Stimulated activated CD4-positive, alpha-beta T cell treated with anti-CD3 and anti-CD28 coated beads, Interleukin-1b, Interleukin-23, amount 100 ng/mL, for 4 hours (primary cell): ENCODE data around the gene GPR26.

Source experiments
- DNase-seq, 2 donors: peaks; one replicate each; pipeline ENCODE4 v3.0.0-alpha.2; 2020; ENCODE audit warnings: low read depth in 2 of 2

The GPR26 gene, protein sequence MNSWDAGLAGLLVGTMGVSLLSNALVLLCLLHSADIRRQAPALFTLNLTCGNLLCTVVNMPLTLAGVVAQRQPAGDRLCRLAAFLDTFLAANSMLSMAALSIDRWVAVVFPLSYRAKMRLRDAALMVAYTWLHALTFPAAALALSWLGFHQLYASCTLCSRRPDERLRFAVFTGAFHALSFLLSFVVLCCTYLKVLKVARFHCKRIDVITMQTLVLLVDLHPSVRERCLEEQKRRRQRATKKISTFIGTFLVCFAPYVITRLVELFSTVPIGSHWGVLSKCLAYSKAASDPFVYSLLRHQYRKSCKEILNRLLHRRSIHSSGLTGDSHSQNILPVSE

DNA sequence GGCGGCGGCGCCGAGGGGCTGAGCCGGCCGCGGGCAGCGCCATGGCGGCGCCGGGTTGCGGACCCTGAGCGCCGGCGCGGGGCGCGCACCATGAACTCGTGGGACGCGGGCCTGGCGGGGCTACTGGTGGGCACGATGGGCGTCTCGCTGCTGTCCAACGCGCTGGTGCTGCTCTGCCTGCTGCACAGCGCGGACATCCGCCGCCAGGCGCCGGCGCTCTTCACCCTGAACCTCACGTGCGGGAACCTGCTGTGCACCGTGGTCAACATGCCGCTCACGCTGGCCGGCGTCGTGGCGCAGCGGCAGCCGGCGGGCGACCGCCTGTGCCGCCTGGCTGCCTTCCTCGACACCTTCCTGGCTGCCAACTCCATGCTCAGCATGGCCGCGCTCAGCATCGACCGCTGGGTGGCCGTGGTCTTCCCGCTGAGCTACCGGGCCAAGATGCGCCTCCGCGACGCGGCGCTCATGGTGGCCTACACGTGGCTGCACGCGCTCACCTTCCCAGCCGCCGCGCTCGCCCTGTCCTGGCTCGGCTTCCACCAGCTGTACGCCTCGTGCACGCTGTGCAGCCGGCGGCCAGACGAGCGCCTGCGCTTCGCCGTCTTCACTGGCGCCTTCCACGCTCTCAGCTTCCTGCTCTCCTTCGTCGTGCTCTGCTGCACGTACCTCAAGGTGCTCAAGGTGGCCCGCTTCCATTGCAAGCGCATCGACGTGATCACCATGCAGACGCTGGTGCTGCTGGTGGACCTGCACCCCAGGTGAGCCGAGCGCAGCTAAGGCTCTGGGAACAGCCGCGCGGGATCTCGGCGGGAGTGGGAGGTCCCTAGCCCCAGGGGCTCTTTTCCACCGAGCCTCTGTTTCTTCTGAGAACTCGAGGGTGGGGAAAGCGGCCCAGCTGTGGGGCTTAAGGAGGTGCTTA is at the start of gene GPR26:
TSS of gene GPR26 (plus strand) at position 38 of the 919 bp plus-strand sequence. CDS start at position 91, 53 bp downstream.
- no peak for DNase-seq

DNA sequence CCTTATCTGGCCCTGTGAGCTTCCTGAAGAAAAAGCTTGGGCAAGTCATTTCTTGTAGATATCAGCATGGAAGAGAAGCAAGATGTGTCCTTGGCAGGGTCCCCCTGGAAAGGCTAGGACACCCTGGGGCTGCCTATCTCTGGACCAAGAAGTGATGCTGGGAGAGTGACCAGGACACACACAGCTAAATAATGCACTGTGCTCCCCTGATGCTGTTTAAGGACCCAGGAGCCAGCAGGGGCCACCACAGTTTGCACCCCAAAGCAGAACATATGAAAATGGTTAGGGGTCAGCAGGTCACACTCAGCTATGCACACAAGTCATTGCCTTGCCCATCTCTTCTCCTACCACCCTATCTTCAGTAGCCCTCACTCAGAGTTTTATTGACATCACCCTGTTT is 47.9 kb upstream of the GPR26 start:
- DNase-seq, result no peak

DNA sequence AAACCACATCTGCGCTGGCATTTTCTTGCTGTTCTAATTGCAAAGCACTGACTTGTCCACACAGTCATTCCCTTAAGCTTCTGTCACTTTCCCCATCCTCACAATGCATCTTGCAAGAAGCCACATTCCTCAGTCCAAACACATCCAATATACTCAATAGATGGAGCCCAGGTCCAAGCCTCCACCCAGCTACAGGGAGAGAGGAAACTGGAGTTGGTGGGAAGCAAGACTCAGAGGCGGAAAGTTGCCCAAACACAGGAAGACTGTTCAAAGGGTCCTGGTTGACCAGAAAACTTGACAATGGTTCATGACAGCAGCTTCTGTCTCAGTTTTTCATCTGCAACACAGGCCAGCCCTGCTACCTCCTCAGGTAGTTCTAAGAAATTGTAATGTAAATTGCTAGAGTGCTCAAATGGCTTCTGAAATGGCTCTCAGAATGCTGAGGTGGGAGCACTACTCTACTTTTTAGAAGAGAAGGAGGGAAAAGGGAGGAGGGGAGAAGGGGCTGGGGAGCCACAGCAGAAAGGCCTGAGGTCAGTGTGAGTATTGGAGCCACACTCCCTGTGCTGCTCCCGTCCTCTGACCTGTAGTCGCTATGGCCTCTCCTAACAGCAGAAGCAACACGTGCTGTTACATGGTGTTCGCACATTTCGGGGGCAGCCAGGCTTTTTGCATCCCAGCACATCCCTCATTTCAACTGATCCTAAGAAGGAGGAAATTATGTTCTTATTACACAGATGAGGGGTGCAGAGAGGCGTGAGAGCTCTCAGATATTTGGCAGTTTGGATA is 46.9 kb upstream of the GPR26 start:
- DNase-seq, result no peak

DNA sequence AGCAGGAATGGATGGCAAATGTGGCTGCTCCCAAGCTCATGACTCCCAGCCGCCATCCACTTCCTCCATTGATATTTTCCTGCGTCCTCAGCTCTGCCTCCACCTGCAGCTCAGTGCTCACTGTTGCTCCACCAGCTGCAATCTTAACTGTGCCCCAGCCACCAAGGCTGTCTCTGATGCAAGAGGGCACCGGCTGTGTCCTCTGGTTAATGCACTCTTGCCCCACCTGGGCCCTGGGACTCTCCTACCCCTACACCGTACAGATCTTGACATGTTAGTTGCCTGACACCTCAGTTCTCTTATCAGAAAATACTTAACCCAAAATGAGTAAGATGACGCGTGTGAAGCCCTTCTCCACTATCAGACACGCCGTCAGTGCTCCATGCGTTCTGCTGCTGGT is 45.5 kb upstream of the GPR26 start:
- no peak for DNase-seq

DNA sequence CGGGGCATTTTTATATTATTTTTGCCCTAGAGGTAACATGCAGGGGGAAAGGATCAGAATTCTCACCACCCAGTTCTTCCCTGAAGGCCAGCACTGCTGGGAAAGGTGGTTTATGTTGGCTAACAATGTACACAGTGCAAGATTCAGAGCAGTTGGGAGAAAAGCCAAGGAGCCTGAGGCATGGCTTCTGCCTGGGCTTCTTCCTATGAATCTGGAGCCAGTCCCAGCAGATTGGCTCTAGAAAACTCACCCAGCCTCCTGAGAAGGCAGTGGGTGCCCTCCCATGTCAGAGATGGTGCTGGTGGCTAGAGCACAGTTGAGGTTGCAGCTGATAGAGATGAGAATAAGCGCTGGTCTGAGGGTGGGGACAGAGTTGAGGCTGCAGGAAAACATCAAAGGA is 44.7 kb upstream of the GPR26 start:
- DNase-seq, result no peak

DNA sequence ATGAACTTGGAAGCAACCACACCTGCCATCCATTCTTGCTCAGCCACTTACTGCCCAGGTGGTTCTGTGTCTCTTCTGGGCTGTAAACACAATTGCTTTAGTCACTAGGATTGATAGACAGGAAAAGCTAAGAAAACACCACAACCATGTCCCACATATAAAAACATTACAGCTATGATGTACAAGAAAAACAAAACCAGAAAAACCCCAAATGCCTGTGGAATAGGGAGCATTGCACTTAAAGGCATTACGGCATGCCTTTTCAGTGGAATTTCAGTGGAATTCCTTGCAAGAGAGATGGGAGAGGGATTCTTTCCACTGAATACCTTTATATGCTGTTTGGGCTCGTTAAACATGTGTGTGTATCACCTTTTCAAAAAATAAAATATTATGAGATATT is 44.2 kb upstream of the GPR26 start:
- no peak for DNase-seq

DNA sequence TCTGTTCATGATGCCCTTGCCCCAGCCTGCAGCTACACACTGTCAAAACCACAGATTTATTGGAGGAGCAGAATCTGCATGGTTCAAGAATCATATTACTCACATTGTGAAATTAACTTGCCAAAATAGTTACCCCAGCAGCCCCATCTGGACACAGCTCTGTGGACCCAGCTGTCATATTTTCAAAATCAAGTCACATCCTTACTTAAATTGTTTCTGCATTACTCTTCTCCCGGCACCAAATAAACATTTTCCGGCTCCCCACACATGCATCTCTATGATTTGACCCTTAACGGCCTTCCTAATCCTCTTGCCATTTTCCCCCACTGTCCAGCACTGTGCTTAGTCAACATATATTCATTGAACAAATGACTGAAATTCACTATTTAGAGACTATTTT is 43.8 kb upstream of the GPR26 start:
- no peak for DNase-seq

DNA sequence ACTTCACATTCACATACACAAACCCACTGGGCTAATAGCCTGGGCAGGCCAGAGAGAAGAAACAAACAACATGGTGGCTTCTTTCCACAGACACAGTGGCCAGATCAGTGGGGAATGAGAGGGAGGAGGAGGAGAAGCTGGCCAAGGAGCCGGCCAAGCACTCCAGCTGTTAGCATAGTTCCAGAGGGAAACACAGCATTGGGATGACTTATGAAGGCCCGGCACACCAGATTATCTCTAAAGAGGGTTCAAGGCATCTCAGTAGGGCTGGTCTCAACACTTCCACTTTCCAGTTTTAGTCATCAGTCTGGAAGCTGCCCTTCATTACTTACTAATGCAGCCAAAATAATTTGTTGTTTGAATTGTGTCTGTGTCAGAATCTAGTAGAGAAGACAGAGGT is 42.1 kb upstream of the GPR26 start:
- no peak for DNase-seq

DNA sequence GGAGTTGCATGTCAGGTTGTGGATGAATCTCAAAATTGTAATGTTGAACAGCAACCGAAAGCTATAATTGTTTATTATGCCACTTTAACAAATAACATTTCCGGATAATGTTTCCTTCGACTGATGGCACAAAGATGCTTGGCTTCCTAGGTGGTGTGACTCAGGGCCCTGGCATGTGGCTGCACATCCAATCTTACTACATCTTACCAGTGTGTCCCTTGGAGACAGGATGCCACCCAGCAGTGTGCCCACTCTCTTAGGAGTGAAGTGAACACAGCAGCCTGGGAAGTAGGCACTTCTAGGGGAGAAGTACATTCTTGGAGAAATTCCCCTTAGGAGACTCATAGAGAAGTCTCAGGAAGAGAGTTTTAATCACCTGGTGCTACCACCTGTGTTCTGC is 33.0 kb upstream of the GPR26 start:
- DNase-seq, result no peak

DNA sequence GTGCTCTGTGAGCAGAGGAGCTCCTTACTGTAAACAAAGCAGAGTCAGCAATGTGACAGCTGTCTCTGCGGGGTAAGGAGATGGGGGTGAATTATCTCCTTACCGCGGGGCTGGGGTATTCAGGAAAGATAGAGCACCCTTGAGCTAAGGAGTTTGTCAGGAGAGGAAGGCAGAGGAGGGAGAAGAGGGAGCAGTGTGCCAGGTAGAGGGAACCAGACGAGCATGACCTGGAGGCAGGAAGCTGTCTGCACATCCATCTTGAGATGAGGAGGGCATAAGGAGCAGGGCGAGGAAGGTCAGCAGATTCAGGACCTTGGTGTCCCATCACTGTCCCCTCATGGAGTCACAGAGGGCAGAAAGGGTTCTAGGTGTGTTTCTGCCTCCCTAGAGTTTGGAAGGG is 32.5 kb upstream of the GPR26 start:
- no peak for DNase-seq

DNA sequence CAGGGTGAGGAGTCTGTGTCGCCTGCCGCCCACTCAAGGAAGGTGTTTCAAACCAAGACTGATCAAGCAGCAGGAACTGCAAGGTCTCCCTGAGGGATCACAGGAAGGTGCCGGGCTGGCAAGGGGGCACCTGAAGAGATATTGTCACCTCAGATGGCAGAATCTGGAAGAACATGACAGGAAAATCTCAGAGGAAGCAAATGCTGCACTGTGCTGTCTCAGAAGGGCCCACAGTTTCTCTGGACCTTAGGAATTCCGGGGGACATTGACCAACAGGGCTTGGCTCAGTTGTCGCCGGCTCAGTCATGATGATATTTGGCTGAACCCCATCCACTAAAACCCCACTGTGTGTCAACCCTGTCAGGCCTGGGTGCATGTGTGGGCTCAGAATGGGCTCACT is 31.9 kb upstream of the GPR26 start:
- DNase-seq, result no peak

DNA sequence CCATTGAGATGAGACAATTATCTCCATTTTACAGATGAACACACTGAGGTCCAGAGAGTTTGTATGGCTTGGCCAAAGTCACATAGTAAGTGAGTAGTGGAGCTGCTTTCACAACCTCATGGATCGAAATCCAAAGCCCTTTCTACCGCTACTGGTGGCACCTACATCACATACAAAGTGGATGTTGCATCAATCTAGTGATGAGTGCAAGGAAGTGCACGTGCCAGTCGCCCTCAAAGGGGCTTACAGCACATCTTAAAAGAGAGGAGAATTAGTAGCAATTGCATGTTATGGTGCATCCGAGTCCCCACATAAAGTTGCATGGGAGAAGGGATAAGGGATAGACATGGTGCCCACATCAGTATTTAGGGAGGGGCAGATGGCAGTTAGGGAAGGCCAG is 31.0 kb upstream of the GPR26 start:
- no peak for DNase-seq

DNA sequence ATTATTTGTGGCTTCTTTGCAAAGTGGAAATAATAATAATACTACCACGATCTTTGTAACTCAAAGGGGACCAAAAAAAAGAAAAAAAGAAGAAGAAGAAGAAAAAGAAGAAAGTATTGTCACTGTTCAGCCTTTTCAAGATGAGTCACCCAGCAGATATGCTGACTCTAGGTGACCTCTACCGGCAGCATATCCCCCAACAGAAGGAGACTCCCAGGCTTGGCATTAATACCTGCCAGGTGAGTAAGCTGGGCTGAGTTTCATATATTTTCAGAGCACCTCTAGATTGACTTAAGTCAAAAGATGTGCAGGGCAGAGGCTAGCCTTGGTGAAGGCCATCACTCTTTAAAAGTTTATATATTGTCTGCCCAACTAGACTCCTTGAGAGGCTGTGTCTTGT is 30.4 kb upstream of the GPR26 start:
- no peak for DNase-seq

DNA sequence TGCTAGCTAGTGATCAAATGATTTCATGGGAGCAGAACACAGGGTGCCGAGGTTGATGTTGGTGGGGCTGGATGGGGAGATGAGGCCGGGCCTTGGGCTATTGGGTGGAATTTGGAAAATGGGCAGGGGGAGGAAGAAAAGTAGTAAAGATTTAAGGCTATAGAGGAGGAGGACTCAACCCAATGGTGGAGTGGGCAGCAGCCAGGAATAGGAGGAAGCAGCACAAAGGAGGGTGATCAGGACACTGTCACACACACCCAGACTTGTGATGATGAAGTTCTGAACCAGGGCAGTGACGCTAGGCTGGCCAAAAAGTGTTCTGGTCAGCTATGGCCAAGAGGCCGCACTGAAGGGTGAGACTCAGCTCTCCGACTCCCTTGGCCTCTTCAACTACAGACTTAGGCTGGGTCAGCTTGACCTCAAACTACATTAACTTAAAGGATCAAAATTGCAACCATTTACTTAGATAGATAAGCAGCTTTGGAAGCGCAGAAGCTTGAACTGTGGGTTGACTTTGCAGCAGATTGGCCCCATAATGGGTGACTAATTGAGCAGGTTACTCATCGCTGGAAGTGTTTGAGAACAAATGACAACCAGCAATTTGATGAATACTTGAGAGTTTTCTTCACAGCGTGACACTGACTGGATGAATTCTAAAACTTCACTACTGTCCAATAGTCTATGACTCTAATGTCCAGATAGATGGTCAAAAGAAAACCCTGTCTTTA is 29.4 kb upstream of the GPR26 start:
- no peak for DNase-seq

DNA sequence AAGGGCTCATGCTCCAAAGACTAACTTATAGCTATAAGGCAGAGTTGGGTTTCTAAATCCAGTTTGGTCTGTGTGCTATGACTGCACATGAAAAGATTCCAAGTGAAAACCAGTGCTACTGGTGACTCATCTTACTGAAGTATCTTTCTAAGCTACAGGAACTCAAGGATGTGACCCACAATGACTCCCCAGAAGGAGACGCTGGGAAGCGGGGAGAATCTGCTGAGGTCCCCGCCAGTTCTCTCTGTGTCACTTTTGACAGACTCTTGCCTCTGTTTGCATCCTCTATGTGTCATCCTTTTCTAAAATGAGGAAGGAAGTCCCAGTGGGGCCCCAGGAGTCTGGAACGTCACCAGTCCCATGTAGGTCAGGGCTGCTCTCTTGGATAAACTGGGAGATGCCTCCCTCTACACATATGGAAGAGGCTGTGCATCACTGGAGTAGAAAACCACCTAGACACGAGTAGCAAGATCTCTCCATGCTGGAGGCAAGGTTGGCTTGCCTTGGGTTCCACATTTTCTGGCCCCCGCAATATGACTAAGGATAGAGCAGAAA is 28.8 kb upstream of the GPR26 start:
- DNase-seq, result no peak

DNA sequence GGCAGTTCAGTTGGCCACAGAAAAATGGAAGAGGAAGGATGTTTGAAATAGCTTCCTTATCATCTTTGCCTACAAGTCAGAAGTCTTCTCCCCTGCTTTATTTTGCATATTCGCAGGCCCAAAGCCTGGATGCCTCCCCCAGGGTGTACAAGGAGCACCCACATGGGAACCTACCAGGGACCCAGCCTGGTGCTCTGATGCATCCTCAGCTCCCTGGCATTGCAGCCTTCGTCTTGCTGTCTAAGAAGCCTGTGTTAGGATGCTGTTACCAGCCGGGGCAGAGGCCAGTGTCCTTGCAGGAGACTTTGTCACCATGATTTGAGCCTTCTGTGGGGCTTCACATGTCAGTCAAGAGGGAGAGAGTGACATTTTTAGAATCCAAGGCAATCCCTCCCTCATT is 27.0 kb upstream of the GPR26 start:
- no peak for DNase-seq

DNA sequence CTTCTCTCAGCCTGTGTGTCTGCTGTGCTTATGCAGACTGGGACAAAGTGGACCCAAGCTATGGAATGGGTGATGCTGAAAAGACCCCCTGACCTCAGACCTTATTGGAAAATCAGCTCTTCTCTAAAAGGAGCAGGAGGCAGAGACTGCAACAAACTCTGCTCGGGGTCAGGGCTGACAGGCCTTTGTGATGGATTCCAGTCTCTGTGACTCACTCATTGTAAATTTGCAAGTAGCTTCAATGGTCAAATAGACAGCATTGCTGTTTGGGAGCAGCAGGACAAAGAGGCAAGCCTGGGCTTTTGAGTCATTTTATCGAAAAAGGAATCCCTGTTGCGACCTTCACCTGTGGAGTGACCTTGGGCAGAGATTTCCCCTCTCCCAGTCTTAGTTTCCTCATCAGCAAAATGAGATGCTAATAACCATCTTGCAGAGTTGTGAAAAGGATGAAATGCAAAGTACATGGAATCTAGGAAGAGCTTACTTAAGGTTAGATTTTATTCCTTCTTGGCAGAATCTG is 26.1 kb upstream of the GPR26 start:
- DNase-seq, result no peak

DNA sequence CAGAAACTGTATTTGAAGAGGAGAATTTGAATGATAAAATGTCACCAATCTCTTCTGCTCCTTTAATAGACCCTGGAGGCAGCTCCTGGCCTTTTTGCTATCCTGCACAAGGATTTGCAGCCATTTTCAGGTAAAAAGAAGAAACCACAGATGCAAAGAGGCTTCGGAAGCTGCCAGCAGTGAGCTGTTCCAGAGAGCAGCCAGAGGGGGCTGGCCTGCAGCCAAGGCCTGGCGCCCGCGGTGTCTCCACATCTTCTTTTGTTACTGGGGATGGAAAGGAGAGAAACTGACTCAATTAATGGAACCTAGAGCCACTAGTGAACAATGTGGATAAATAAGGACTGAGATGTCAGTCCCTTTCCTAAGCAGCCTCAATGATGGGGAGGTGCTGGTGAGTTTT is 23.9 kb upstream of the GPR26 start:
- DNase-seq, result no peak

DNA sequence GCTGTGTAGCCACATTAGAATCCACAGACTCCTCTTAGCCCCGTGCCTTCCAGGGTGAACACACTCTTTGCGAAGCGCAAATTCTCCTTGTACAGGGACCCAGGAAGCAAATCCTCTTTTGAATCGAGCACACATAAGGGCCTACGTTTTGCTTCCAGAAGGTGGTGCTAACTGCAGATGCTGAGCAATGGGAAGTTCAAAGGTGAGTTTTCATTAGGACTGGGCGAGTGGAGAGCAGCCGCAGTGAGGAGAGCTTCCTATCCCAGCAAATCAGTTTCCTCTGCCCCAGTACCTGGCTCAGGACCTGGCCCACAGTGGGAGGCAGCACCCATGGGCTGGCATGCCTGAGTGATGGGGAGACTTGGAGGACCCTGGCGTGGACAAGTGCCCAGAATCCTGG is 23.5 kb upstream of the GPR26 start:
- no peak for DNase-seq

DNA sequence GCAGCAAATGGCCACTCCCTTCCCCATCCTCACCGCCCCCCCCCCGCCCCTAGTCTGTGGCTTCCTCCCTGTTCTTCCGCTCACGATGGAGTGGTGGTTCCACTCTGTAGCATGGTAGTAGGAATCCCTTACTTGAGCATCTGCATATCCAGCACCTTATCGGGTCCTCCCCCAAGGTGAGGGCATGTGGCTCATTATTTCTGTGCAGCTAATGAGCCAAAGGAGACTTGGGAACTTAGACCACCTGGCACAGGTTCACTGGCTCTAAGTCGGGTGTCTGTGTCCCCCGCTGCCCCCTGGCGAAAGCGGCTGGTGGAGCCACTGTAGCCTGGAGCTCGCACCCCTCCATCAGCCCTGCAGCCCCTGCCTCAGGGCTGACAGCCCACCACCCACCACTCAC is 22.8 kb upstream of the GPR26 start:
- DNase-seq, result no peak

DNA sequence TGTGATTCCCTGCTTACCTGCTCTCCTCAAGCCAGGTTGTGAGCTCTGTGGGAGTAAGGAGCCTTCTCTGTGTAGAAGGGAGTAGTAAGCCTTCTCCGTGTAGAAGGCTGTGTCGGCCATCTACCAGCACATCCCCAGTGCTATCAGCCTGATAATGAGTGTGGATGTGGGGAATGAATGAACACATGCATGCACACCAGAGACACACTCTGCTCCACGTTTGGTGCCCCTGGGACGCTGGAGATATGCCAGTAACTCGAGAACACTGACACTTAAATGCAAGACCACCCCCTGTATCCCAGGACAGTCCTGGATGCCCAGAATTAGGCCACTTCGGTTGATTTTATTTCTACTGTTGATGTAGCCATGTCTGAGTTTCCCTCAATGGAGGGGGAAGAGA is 21.1 kb upstream of the GPR26 start:
- no peak for DNase-seq
